Upper lobe of left lung (tissue), 4 donors: ENCODE data around the gene LMBR1.

Experiments
- CTCF ChIP-seq, 6 experiments: fragments of 450-650 bp in 4 of 6; fragments of 200-600 bp in 2 of 6; sonication (generic) in 2 of 6; IDR thresholded peaks; one replicate each; pipeline ENCODE4 v1.5.1; 2016 to 2019; ENCODE audit warnings: antibody characterized with exemption in 6 of 6
- POLR2A ChIP-seq, 4 donors: fragments of 450-650 bp; IDR thresholded peaks; one replicate each; pipeline ENCODE4 v1.5.1; 2016 to 2017; ENCODE audit warnings: antibody characterized with exemption in 4 of 4, mild to moderate bottlenecking in 2 of 4
- POLR2AphosphoS5 ChIP-seq, 2 donors: sonication (generic); formaldehyde crosslinking; IDR thresholded peaks; one replicate each; pipeline ENCODE4 v1.5.1; 2017; ENCODE audit warnings: antibody characterized with exemption in 2 of 2

- TF ChIP-seq CTCF (IDR thresholded peaks at IDR 0.05) = no peak
- no peak for TF ChIP-seq POLR2AphosphoS5 (IDR thresholded peaks at IDR 0.05)
- no peak for TF ChIP-seq POLR2A (IDR thresholded peaks at IDR 0.05)
Observed at GRCh38 chr7:156836443-156836842, 56.5 kb downstream of the LMBR1 start.
